H1 (cell line): ENCODE measurements around the gene AUH. TPM values are rescaled to one million over a fixed set of nuclear protein-coding genes. Genes with fewer than 3 reads are reported as not detected.

Experiments used
- CTCF ChIA-PET: fragments of 300-600 bp; sonication (Branson Sonifier 250); formaldehyde crosslinking; loops from one replicate; lab custom pipeline; 2021; ENCODE audit not compliant: partially characterized antibody; lab: Charles Lee
- POLR2A ChIA-PET: fragments of 300-600 bp; sonication (Branson Sonifier 250); formaldehyde crosslinking; loops from one replicate; lab custom pipeline; 2021; ENCODE audit warnings: inconsistent platforms; ENCODE audit not compliant: partially characterized antibody; lab: Charles Lee
- DNase-seq, 2 experiments: peaks; one replicate each; pipeline versions ENCODE4 v3.0.0 to v3.0.0-alpha.2; 2010 to 2022; ENCODE audit warnings: low spot score in 2 of 2, low read depth in 1 of 2, mixed read lengths in 1 of 2
- FAIRE-seq: peaks from 2 replicates; lab custom pipeline; 2011; peaks lifted over from hg19 to GRCh38; lab: Jason Lieb, UNC
- H2AFZ ChIP-seq: 2 replicates; pipeline ENCODE4 v1.8.1; 2012; ENCODE audit warnings: low read length, inconsistent platforms
- H2AK5ac ChIP-seq: 2 replicates; pipeline ENCODE4 v1.6.1; 2013; ENCODE audit warnings: low read depth, low read length
- H2BK120ac ChIP-seq: replicated peaks from 2 replicates; pipeline ENCODE3; 2013; ENCODE audit warnings: low read depth, low read length, inconsistent platforms
- H2BK12ac ChIP-seq: 2 replicates; pipeline ENCODE4 v1.6.1; 2013; ENCODE audit warnings: low read depth, low read length
- H2BK15ac ChIP-seq: 2 replicates; pipeline ENCODE4 v1.6.1; 2013; ENCODE audit warnings: low read length
- H2BK20ac ChIP-seq: 2 replicates; pipeline ENCODE4 v1.6.1; 2013; ENCODE audit warnings: low read length
- H2BK5ac ChIP-seq: 2 replicates; pipeline ENCODE4 v1.6.1; 2013; ENCODE audit warnings: low read depth, low read length
- H3K14ac ChIP-seq: 2 replicates; pipeline ENCODE4 v1.6.1; 2013; ENCODE audit warnings: inconsistent platforms; ENCODE audit not compliant: insufficient read length
- H3K18ac ChIP-seq: 2 replicates; pipeline ENCODE4 v1.6.1; 2013; ENCODE audit warnings: low read length; ENCODE audit errors: extremely low read depth
- H3K23ac ChIP-seq: 2 replicates; pipeline ENCODE4 v1.6.1; 2013; ENCODE audit warnings: inconsistent platforms; ENCODE audit not compliant: insufficient read length
- H3K23me2 ChIP-seq: 2 replicates; pipeline ENCODE4 v1.6.1; 2013; ENCODE audit warnings: low read depth, low read length
- H3K27ac ChIP-seq: 2 replicates; pipeline ENCODE4 v1.6.1; 2011; ENCODE audit warnings: low read depth, low read length, inconsistent platforms
- H3K27me3 ChIP-seq, 4 experiments: replicated peaks in 1 of 4; 1 replicate in 1 of 4; 2 replicates in 3 of 4; pipeline versions ENCODE4 v1.6.1 to v1.8.1; 2011 to 2013; ENCODE audit warnings: low read length in 3 of 4, mild to moderate bottlenecking in 3 of 4, inconsistent platforms in 2 of 4, mixed read lengths in 2 of 4, moderate library complexity in 1 of 4; ENCODE audit not compliant: control insufficient read depth in 3 of 4, insufficient read depth in 3 of 4; ENCODE audit errors: extremely low read depth in 1 of 4
- H3K36me3 ChIP-seq, 4 experiments: 2 replicates each; pipeline versions ENCODE4 v1.6.1 to v1.8.1; 2011 to 2013; ENCODE audit warnings: mild to moderate bottlenecking in 4 of 4, low read length in 3 of 4, moderate library complexity in 2 of 4, control low read depth in 1 of 4, inconsistent platforms in 1 of 4; ENCODE audit not compliant: insufficient read depth in 4 of 4, control insufficient read depth in 2 of 4
- H3K4ac ChIP-seq: replicated peaks from 2 replicates; pipeline ENCODE3; 2013; ENCODE audit warnings: low read length, low read depth, mixed read lengths, inconsistent platforms; ENCODE audit not compliant: insufficient read length
- H3K4me1 ChIP-seq, 4 experiments: replicated peaks in 1 of 4; 1 replicate in 1 of 4; 2 replicates in 3 of 4; pipeline versions ENCODE4 v1.6.1 to v1.8.1; 2011 to 2013; ENCODE audit warnings: low read length in 3 of 4, inconsistent platforms in 2 of 4, mixed read lengths in 1 of 4; ENCODE audit not compliant: insufficient read depth in 4 of 4, control insufficient read depth in 3 of 4
- H3K4me2 ChIP-seq, 2 experiments: 2 replicates each; pipeline versions ENCODE4 v1.6.1 to v1.8.1; 2011 to 2013; ENCODE audit warnings: low read depth in 2 of 2, low read length in 2 of 2, control low read depth in 1 of 2, inconsistent platforms in 1 of 2, mild to moderate bottlenecking in 1 of 2; ENCODE audit not compliant: insufficient read depth in 1 of 2
- H3K4me3 ChIP-seq, 4 experiments: fragments of 200-600, 300-600 bp in 1 of 4; sonication (generic), shearing (Covaris generic), sonication (Bioruptor Twin) in 1 of 4; 2 replicates each; pipeline versions ENCODE4 v1.5.1 to v1.8.1; 2011 to 2016; ENCODE audit warnings: low read length in 4 of 4, low read depth in 3 of 4, control low read depth in 2 of 4, inconsistent platforms in 2 of 4, mild to moderate bottlenecking in 2 of 4, mixed read lengths in 1 of 4, moderate library complexity in 1 of 4; ENCODE audit not compliant: insufficient read depth in 2 of 4; ENCODE audit errors: extremely low read depth in 1 of 4
- H3K56ac ChIP-seq: replicated peaks from 2 replicates; pipeline ENCODE3; 2013; ENCODE audit warnings: low read depth, mild to moderate bottlenecking, mixed read lengths, low read length, inconsistent platforms; ENCODE audit not compliant: insufficient read length
- H3K79me1 ChIP-seq: 2 replicates; pipeline ENCODE4 v1.6.1; 2013; ENCODE audit warnings: low read depth, low read length, control low read depth
- H3K79me2 ChIP-seq, 2 experiments: 2 replicates each; pipeline versions ENCODE4 v1.6.1 to v1.8.1; 2012 to 2013; ENCODE audit warnings: low read length in 2 of 2, mild to moderate bottlenecking in 2 of 2, inconsistent platforms in 1 of 2; ENCODE audit not compliant: insufficient read depth in 2 of 2, control insufficient read depth in 1 of 2
- H3K9ac ChIP-seq, 4 experiments: replicated peaks in 1 of 4; 1 replicate in 1 of 4; 2 replicates in 3 of 4; pipeline versions ENCODE4 v1.6.1 to v1.8.1; 2011 to 2013; ENCODE audit warnings: low read depth in 3 of 4, low read length in 3 of 4, control low read depth in 2 of 4, mild to moderate bottlenecking in 2 of 4, moderate library complexity in 2 of 4, inconsistent platforms in 1 of 4; ENCODE audit errors: extremely low read depth in 1 of 4
- H3K9me3 ChIP-seq, 2 experiments: 2 replicates each; pipeline versions ENCODE4 v1.6.1 to v1.8.1; 2012 to 2013; ENCODE audit warnings: mild to moderate bottlenecking in 2 of 2, moderate library complexity in 2 of 2, control low read depth in 1 of 2, inconsistent platforms in 1 of 2, low read depth in 1 of 2, low read length in 1 of 2, mixed read lengths in 1 of 2; ENCODE audit not compliant: insufficient read depth in 2 of 2
- H4K20me1 ChIP-seq, 2 experiments: replicated peaks in 1 of 2; 2 replicates each; pipeline versions ENCODE3 to v1.8.1; 2011 to 2013; ENCODE audit warnings: inconsistent platforms in 2 of 2, low read length in 2 of 2, mild to moderate bottlenecking in 1 of 2; ENCODE audit not compliant: insufficient read depth in 2 of 2, control insufficient read depth in 1 of 2
- H4K5ac ChIP-seq: 2 replicates; pipeline ENCODE4 v1.6.1; 2013; ENCODE audit warnings: low read length, low read depth, mixed read lengths, inconsistent platforms; ENCODE audit not compliant: insufficient read length
- H4K8ac ChIP-seq: 2 replicates; pipeline ENCODE4 v1.8.0; 2013; ENCODE audit warnings: mild to moderate bottlenecking, moderate library complexity, low read length, inconsistent platforms; ENCODE audit not compliant: insufficient read depth; ENCODE audit errors: extremely low read depth
- H4K91ac ChIP-seq: replicated peaks from 2 replicates; pipeline ENCODE3; 2013; ENCODE audit warnings: low read length, mixed read lengths, inconsistent platforms; ENCODE audit not compliant: insufficient read length
- ATF3 ChIP-seq: IDR thresholded peaks from 2 replicates; pipeline ENCODE4 v1.6.1; 2011; ENCODE audit warnings: low read depth, mild to moderate bottlenecking, low read length; ENCODE audit not compliant: insufficient read depth
- CHD2 ChIP-seq: IDR thresholded peaks from 2 replicates; pipeline ENCODE4 v1.6.1; 2012; ENCODE audit warnings: low read length, improper control_type of control experiment
- CTBP2 ChIP-seq: IDR thresholded peaks from 2 replicates; pipeline ENCODE4 v1.7.0; 2011; ENCODE audit warnings: borderline replicate concordance, mild to moderate bottlenecking, moderate library complexity, mixed read lengths, low read length; ENCODE audit not compliant: insufficient read depth, insufficient read length
- HDAC2 ChIP-seq, 2 experiments: fragments of 300-600 bp in 1 of 2; sonication (generic) in 1 of 2; IDR thresholded peaks; 2 replicates each; pipeline ENCODE4 v1.6.1; 2011 to 2012; ENCODE audit warnings: low read depth in 2 of 2, low read length in 2 of 2, mild to moderate bottlenecking in 2 of 2, moderate library complexity in 2 of 2, borderline replicate concordance in 1 of 2, inconsistent platforms in 1 of 2
- JUND ChIP-seq: IDR thresholded peaks from 2 replicates; pipeline ENCODE4 v1.6.1; 2011; ENCODE audit warnings: mild to moderate bottlenecking, improper control_type of control experiment, low read length
- MAFK ChIP-seq: IDR thresholded peaks from 2 replicates; pipeline ENCODE4 v1.6.1; 2012; ENCODE audit warnings: low read depth, mild to moderate bottlenecking, improper control_type of control experiment, low read length
- RFX5 ChIP-seq: IDR thresholded peaks from 2 replicates; pipeline ENCODE4 v1.6.1; 2011; ENCODE audit warnings: low read depth, low read length, improper control_type of control experiment, borderline replicate concordance
- SP1 ChIP-seq: IDR thresholded peaks from 2 replicates; pipeline ENCODE4 v1.6.1; 2011; ENCODE audit warnings: low read depth, low read length
- SRF ChIP-seq: IDR thresholded peaks from 2 replicates; pipeline ENCODE4 v1.6.1; 2011; ENCODE audit warnings: mild to moderate bottlenecking, low read depth, low read length, moderate library complexity
- TAF1 ChIP-seq: IDR thresholded peaks from 2 replicates; pipeline ENCODE4 v1.6.1; 2011; ENCODE audit warnings: mild to moderate bottlenecking, low read depth, low read length
- USF2 ChIP-seq: IDR thresholded peaks from 2 replicates; pipeline ENCODE4 v1.6.1; 2011; ENCODE audit warnings: low read length, improper control_type of control experiment
- WGBS, 2 experiments: shearing (Covaris generic) in 1 of 2; methylation state at CpG; one replicate each; pipeline versions ENCODE4 v1.1.6 to v1.1.7; 2013 to 2015; ENCODE audit warnings: low lambda C conversion rate in 2 of 2, mixed read lengths in 2 of 2, inconsistent platforms in 1 of 2, low coverage in 1 of 2, missing lambda C conversion rate in 1 of 2; ENCODE audit not compliant: insufficient replicate concordance in 2 of 2, insufficient coverage in 1 of 2, insufficient read length in 1 of 2; ENCODE audit errors: extremely low coverage in 1 of 2, missing lambda C conversion rate in 1 of 2; 5-methylcytosine and 5-hydroxymethylcytosine counted together
- polyA plus RNA-seq, 7 experiments: library from polyadenylated mRNA; depleted of rRNA in 3 of 7; stranded (reverse) in 5 of 7; unstranded in 2 of 7; fragments of >200 nt in 5 of 7; fragments of 200-250 nt in 2 of 7; gene quantifications; 1 replicate in 5 of 7; 2 replicates in 1 of 7; 4 replicates in 1 of 7; pipeline versions ENCODE4 v1.2.1 to v1.2.3, GENCODE V29; 2011 to 2013; ENCODE audit warnings: missing spikeins in 2 of 7, mixed read lengths in 2 of 7
- total RNA-seq: library from RNA; stranded (reverse); fragmentation: NEBNext Ultra II Directional; extraction: Animal tissue kit (Norgen Biotek cat#: 25700); gene quantifications from 2 replicates; pipeline ENCODE4 v1.2.1, GENCODE V29; 2021

AUH gene
- total and polyA plus RNA-seq, 2 of the 8 experiments (the other 6 are each of a cell fraction or from before 2014, with no cell fraction given), result 5.8 to 21.9 TPM

- Histone ChIP-seq H3K4ac (no peak overlapping the region), H2BK12ac (no peak overlapping the region), H3K4me2 (no peak overlapping the region)
- no peak for TF ChIP-seq SRF
- no peak for TF ChIP-seq CTBP2
- no peak for TF ChIP-seq TAF1
- TF ChIP-seq SP1, result no peak
- TF ChIP-seq ATF3, result no peak
- no peak for TF ChIP-seq CHD2
- no peak for TF ChIP-seq MAFK
- no peak for TF ChIP-seq RFX5
- no peak for TF ChIP-seq JUND
- no peak for TF ChIP-seq HDAC2 (IDR thresholded peaks at IDR 0.05; ENCODE audit: borderline replicate concordance in 1 of 2, low read depth in 2 of 2, low read length in 2 of 2)
- TF ChIP-seq USF2, result no peak
Observed at GRCh38 chr9:91305596-91306295, 56.0 kb downstream of the AUH start.

More at GRCh38 chr9:91305596-91306295, 56.0 kb downstream of the AUH start:
- H2AFZ ChIP-seq, result no peak overlapping the region
- 86% methylated on average over 9 of the region's 9 CpGs; no CpG with 5 or more reads in 1 of the 2 experiments for WGBS, 2 experiments
- ChIA-PET POLR2A (interaction anchor here (0.6 kb wide), 1 partner anchor 60 kb away, joined by 3 read pairs; no protein-coding TSS in a partner anchor), CTCF (no interaction called here)
- H2BK120ac ChIP-seq, result no peak overlapping the region
- no peak overlapping the region for H2BK20ac ChIP-seq
- H3K4me3 ChIP-seq, result no peak overlapping the region
- FAIRE-seq (no peak), DNase-seq (no peak)
- no peak overlapping the region for H3K27ac ChIP-seq
- H3K14ac ChIP-seq, result no peak overlapping the region
- H3K4me1 ChIP-seq, result peaks cover 0 to 4% (median 1%) of the 10 kb centered on the region in 4 experiments; a peak in 1 of 7 replicates
- H2BK15ac ChIP-seq, result no peak overlapping the region
- H4K8ac ChIP-seq, result no peak overlapping the region
- no peaks in the 10 kb centered on the region for H3K27me3 ChIP-seq
- H4K5ac ChIP-seq, result no peak overlapping the region
- H2BK5ac ChIP-seq, result no peak overlapping the region
- H3K23ac ChIP-seq, result no peak overlapping the region
- no peak overlapping the region for H3K18ac ChIP-seq
- H4K91ac ChIP-seq, result no peak overlapping the region
- H3K79me1 ChIP-seq, result peaks cover 6% of the 10 kb centered on the region; the same call in 1 of the 2 replicates
- H2AK5ac ChIP-seq, result no peak overlapping the region
- H3K9ac ChIP-seq, result no peak overlapping the region
- H3K9me3 ChIP-seq, result no peaks in the 10 kb centered on the region
- no peak overlapping the region for H3K56ac ChIP-seq
- H3K79me2 ChIP-seq, result peaks cover 0 to 3% of the 10 kb centered on the region in 2 experiments; a peak in 1 of 4 replicates
- H3K23me2 ChIP-seq, result no peaks in the 10 kb centered on the region
- peaks cover 0 to 3% of the 10 kb centered on the region in 2 experiments for H4K20me1 ChIP-seq
- peaks cover 0 to under 1% (median 0%) of the 10 kb centered on the region in 4 experiments; a peak in 1 of 8 replicates for H3K36me3 ChIP-seq
